ENCODE measurements around the gene RRAD.
"Not testable (repeated sequence)": the region's sequence is repeated elsewhere in the genome, so short reads cannot be mapped to it uniquely, and the experiment has no call there.

The RRAD gene, protein sequence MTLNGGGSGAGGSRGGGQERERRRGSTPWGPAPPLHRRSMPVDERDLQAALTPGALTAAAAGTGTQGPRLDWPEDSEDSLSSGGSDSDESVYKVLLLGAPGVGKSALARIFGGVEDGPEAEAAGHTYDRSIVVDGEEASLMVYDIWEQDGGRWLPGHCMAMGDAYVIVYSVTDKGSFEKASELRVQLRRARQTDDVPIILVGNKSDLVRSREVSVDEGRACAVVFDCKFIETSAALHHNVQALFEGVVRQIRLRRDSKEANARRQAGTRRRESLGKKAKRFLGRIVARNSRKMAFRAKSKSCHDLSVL

GRCh38 chr16:66925322-66925840 lies at the start of gene RRAD:
Gene RRAD, minus strand, starts transcription at chr16:66925535. Its CDS starts 356 bp downstream, at chr16:66925179.
- peak within 1 kb of the TSS; percentile 35 for H3K27ac Mint-ChIP-seq
- no peaks in the 10 kb centered on the region for H3K9me3 Mint-ChIP-seq
- H3K4me3 Mint-ChIP-seq: peak within 1 kb of the TSS; percentile 73
- H3K27me3 Mint-ChIP-seq: peaks cover 15% of the 10 kb centered on the region
- peaks cover 7% of the 10 kb centered on the region for H3K4me1 Mint-ChIP-seq
- H3K36me3 Mint-ChIP-seq: no peaks in the 10 kb centered on the region

DNA sequence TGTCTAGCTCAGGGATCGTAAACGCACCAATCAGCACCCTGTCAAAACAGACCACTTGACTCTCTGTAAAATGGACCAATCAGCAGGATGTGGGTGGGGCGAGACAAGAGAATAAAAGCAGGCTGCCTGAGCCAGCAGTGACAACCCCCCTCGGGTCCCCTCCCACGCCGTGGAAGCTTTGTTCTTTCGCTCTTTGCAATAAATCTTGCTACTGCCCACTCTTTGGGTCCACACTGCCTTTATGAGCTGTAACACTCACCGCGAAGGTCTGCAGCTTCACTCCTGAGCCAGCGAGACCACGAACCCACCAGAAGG lies 49.6 kb upstream of the RRAD start:
- H3K9me3 Mint-ChIP-seq, H3K27ac Mint-ChIP-seq, H3K4me1 Mint-ChIP-seq, H3K27me3 Mint-ChIP-seq, H3K36me3 Mint-ChIP-seq: not testable (repeated sequence)
- H3K4me3 Mint-ChIP-seq: peak overlapping the region; percentile 40

DNA sequence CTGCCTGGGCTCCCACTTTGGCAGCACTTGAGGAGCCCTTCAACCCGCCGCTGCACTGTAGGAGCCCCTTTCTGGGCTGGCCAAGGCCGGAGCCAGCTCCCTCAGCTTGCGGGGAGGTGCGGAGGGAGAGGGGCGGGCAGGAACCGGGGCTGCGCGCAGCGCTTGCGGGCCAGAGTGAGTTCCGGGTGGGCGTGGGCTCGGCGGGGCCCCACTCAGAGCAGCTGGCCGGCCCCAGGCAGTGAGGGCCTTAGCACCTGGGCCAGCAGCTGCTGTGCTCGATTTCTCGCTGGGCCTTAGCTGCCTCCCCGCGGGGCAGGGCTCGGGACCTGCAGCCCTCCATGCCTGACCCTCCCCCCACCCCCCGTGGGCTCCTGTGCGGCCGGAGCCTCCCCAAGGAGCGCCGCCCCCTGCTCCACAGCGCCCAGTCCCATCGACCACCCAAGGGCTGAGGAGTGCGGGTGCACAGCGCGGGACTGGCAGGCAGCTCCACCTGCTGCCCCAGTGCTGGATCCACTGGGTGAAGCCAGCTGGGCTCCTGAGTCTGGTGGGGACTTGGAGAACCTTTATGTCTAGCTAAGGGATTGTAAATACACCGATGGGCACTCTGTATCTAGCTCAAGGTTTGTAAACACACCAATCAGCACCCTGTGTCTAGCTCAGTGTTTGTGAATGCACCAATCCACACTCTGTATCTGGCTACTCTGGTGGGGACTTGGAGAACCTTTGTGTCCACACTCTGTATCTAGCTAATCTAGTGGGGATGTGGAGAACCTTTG lies 49.0 kb upstream of the RRAD start:
- H3K27me3 Mint-ChIP-seq, H3K36me3 Mint-ChIP-seq, H3K27ac Mint-ChIP-seq, H3K4me1 Mint-ChIP-seq, H3K4me3 Mint-ChIP-seq, H3K9me3 Mint-ChIP-seq: not testable (repeated sequence)

DNA sequence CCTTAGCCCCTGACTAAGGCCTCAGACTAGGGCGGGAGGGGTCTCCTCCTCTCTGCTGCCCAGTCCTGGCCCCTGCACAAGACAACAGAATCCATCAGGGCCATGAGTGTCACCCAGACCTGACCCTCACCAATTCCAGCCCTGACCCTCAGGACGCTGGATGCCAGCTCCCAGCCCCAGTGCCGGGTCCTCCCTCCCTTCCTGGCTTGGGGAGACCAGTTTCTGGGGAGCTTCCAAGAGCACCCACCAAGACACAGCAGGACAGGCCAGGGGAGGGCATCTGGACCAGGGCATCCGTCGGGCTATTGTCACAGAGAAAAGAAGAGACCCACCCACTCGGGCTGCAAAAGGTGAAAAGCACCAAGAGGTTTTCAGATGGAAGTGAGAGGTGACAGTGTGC lies 48.4 kb upstream of the RRAD start:
- H3K9me3 Mint-ChIP-seq: no peaks in the 10 kb centered on the region
- H3K27me3 Mint-ChIP-seq: no peaks in the 10 kb centered on the region
- H3K4me1 Mint-ChIP-seq: peaks cover 9% of the 10 kb centered on the region
- no peak overlapping the region for H3K4me3 Mint-ChIP-seq
- no peaks in the 10 kb centered on the region for H3K36me3 Mint-ChIP-seq
- no peak overlapping the region for H3K27ac Mint-ChIP-seq

GRCh38 chr16:66972983-66973382 lies 47.6 kb upstream of the RRAD start:
- Mint-ChIP-seq H3K9me3 (no peaks in the 10 kb centered on the region), H3K36me3 (no peaks in the 10 kb centered on the region), H3K27ac (no peak overlapping the region)

GRCh38 chr16:66970775-66971720 lies 45.7 kb upstream of the RRAD start:
- Mint-ChIP-seq H3K36me3 (no peaks in the 10 kb centered on the region), H3K27ac (no peak overlapping the region), H3K27me3 (no peaks in the 10 kb centered on the region), H3K9me3 (no peaks in the 10 kb centered on the region), H3K4me1 (peaks cover 5% of the 10 kb centered on the region), H3K4me3 (no peak overlapping the region)

More at GRCh38 chr16:66972983-66973382, 47.6 kb upstream of the RRAD start:
- peaks cover 9% of the 10 kb centered on the region for H3K4me1 Mint-ChIP-seq
- H3K27me3 Mint-ChIP-seq: no peaks in the 10 kb centered on the region
- no peak overlapping the region for H3K4me3 Mint-ChIP-seq

DNA sequence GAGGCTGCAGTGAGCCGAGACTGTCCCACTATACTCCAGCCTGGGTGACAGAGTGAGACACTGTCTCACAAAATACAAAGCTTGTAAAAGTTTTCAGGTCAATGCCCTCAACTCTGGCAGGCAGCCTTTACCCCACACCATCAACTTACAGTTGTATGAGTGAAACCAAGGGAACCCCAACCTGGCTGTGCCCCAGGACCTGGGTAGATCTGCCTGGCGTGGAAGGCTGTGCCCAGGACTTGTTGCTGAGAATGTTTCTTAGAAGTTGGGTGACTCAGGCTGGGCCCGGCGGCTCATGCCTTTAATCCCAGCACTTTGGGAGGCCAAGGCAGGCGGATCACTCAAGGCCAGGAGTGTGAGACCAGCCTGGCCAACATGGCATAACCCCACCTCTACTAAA lies 43.5 kb upstream of the RRAD start:
- no peaks in the 10 kb centered on the region for H3K9me3 Mint-ChIP-seq
- H3K27me3 Mint-ChIP-seq: no peaks in the 10 kb centered on the region
- H3K4me1 Mint-ChIP-seq: no peaks in the 10 kb centered on the region
- H3K27ac Mint-ChIP-seq: no peak overlapping the region
- H3K4me3 Mint-ChIP-seq: no peak overlapping the region
- H3K36me3 Mint-ChIP-seq: no peaks in the 10 kb centered on the region

GRCh38 chr16:66964049-66964448 lies 38.7 kb upstream of the RRAD start:
- H3K27ac Mint-ChIP-seq: no peak overlapping the region
- peaks cover 13% of the 10 kb centered on the region for H3K4me1 Mint-ChIP-seq
- no peaks in the 10 kb centered on the region for H3K9me3 Mint-ChIP-seq
- no peaks in the 10 kb centered on the region for H3K27me3 Mint-ChIP-seq
- H3K4me3 Mint-ChIP-seq: no peak overlapping the region
- H3K36me3 Mint-ChIP-seq: no peaks in the 10 kb centered on the region

DNA sequence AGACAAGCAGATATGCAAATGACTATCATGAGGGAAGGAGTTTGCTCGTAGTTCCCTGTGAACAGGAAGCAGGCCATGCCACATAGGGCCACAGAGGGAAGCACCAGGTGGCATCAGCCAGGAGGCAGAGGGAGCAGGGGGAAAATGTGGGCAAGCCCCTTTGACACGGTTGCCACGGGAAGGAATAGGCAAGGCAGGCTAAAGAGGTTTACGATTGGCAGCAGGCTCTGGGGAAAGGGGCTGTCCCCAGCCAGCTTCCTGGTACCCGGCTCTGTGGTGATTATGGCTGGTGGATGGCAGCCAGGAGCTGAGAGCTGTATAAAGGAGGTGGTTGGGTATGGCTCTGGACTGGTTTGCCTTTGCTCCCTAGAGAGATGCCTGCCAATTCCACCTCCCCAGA lies 36.6 kb upstream of the RRAD start:
- no peaks in the 10 kb centered on the region for H3K9me3 Mint-ChIP-seq
- no peak overlapping the region for H3K27ac Mint-ChIP-seq
- H3K27me3 Mint-ChIP-seq: no peaks in the 10 kb centered on the region
- peaks cover 22% of the 10 kb centered on the region for H3K4me1 Mint-ChIP-seq
- H3K36me3 Mint-ChIP-seq: no peaks in the 10 kb centered on the region
- no peak overlapping the region for H3K4me3 Mint-ChIP-seq

GRCh38 chr16:66961065-66961744 lies 35.9 kb upstream of the RRAD start, which contains the start of gene CES3:
Gene CES3, plus strand, starts transcription at chr16:66961266. Its CDS starts 42 bp downstream, at chr16:66961308.
- H3K27ac Mint-ChIP-seq: no peak within 1 kb of the TSS

GRCh38 chr16:66960270-66960669 lies 34.9 kb upstream of the RRAD start:
- Mint-ChIP-seq H3K4me3 (no peak overlapping the region), H3K27ac (no peak overlapping the region), H3K27me3 (no peaks in the 10 kb centered on the region), H3K36me3 (no peaks in the 10 kb centered on the region), H3K4me1 (peaks cover 22% of the 10 kb centered on the region), H3K9me3 (no peaks in the 10 kb centered on the region)

More at GRCh38 chr16:66961065-66961744, 35.9 kb upstream of the RRAD start, which contains the start of gene CES3:
- Mint-ChIP-seq H3K4me3 (no peak within 1 kb of the TSS), H3K36me3 (no peaks in the 10 kb centered on the region), H3K27me3 (no peaks in the 10 kb centered on the region), H3K9me3 (no peaks in the 10 kb centered on the region), H3K4me1 (peaks cover 22% of the 10 kb centered on the region)

DNA sequence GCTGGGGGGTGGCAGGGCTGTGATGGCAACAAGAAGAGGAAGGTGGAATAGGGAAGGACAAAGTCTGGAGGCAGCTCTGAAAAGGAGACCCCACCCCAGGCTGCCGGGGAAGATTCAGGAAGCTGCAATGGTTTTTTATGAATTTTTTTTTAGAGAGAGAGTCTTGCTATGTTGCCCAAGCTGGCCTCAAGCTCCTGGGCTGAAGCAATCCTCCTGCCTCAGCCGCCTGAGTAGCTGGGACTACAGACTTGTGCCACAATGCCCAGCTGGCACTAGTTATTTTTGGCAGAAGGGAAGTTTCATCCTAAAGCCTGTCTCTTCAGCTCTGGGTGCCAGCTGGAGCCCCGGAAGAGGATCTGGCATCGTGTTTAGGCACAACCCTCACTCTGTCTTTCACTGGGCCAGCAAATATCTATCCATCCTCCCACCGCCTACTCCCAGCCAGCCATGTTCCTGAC lies 34.4 kb upstream of the RRAD start:
- H3K9me3 Mint-ChIP-seq: no peaks in the 10 kb centered on the region
- no peak overlapping the region for H3K27ac Mint-ChIP-seq
- H3K36me3 Mint-ChIP-seq: no peaks in the 10 kb centered on the region
- no peaks in the 10 kb centered on the region for H3K27me3 Mint-ChIP-seq
- peaks cover 22% of the 10 kb centered on the region for H3K4me1 Mint-ChIP-seq
- no peak overlapping the region for H3K4me3 Mint-ChIP-seq

DNA sequence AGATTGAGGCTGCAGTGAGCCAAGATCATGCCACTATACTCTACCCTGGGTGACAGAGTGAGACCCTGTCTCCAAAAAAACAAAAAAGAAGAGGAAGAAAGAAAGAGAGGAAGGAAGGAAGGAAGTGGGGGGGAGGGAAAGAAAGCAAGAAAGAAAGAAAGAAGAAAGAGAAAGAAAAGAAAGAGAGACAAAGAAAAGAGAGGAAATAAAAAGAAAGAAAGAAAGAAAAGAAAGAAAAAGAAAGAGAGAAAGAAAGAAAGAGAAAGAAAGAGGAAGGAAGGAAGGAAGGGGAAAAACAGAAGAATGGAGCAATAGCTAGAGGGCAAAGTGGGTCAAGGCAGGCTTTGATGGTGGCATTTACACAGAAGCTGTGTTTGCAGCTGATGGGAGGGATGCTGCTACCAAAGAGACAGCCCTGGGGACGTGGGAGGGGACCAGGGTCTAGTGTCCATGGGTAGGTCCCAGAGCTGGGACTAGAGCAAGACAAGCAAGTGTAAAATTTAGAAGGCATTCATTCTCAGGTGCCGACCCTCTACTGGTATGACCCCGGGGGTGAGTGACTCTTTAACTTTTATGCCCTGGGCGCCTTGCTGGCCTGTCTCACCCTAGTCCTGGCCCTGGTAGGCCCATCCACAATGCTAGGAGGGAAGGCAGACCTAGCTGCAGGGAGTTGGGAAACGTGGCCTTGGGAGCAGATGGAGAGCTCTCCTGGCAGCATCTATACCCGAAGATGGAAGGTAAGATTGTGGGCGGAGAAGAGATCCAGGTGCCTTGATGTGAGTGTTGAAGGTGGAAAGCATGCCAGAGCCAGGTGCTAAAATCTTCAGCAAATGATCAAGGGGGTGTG lies 33.7 kb upstream of the RRAD start:
- Mint-ChIP-seq H3K9me3 (no peaks in the 10 kb centered on the region), H3K36me3 (no peaks in the 10 kb centered on the region), H3K27me3 (peaks cover under 1% of the 10 kb centered on the region), H3K4me3 (no peak overlapping the region), H3K27ac (no peak overlapping the region), H3K4me1 (peaks cover 22% of the 10 kb centered on the region)

DNA sequence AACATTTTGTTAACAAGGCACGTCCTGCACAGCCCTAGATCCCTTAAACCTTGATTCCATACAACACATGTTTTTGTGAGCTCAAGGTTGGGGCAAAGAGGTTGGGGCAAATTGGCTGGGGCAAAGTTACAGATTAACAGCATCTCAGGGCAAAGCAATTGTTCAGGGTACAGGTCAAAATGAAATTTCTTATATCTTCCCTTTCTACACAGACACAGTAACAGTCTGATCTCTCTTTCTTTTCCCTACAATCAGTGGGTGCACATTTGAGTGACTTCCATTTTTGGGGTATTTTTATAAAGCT lies 30.8 kb upstream of the RRAD start:
- not testable (repeated sequence) for H3K4me3 Mint-ChIP-seq, H3K27ac Mint-ChIP-seq, H3K9me3 Mint-ChIP-seq, H3K36me3 Mint-ChIP-seq
- peaks cover 17% of the 10 kb centered on the region for H3K27me3 Mint-ChIP-seq
- H3K4me1 Mint-ChIP-seq: peaks cover 17% of the 10 kb centered on the region
